HUES64 (cell line): ENCODE measurements around the gene IL2RA.

Source experiments
- H3K27ac ChIP-seq: 2 replicates; pipeline ENCODE4 v1.7.0; 2013; ENCODE audit warnings: low read depth, low read length, inconsistent platforms
- H3K27me3 ChIP-seq: 2 replicates; pipeline ENCODE4 v1.6.1; 2013; ENCODE audit warnings: mild to moderate bottlenecking, low read length; ENCODE audit not compliant: insufficient read depth
- H3K36me3 ChIP-seq: 2 replicates; pipeline ENCODE4 v1.6.1; 2013; ENCODE audit warnings: mild to moderate bottlenecking, low read length; ENCODE audit not compliant: insufficient read depth
- H3K4me1 ChIP-seq: 2 replicates; pipeline ENCODE4 v1.6.1; 2013; ENCODE audit warnings: mild to moderate bottlenecking, low read length, moderate library complexity; ENCODE audit not compliant: insufficient read depth
- H3K4me3 ChIP-seq: 2 replicates; pipeline ENCODE4 v1.5.1; 2013; ENCODE audit warnings: mild to moderate bottlenecking, low read length, moderate library complexity
- H3K9ac ChIP-seq: 2 replicates; pipeline ENCODE4 v1.6.1; 2013; ENCODE audit warnings: mild to moderate bottlenecking, low read depth, low read length
- H3K9me3 ChIP-seq: 2 replicates; pipeline ENCODE4 v1.6.1; 2013; ENCODE audit warnings: low read depth, low read length; ENCODE audit not compliant: insufficient read depth
- WGBS: fragments of 150-250, 120-280 bp; methylation state at CpG from one replicate; pipeline ENCODE4 v1.1.7; 2013; ENCODE audit warnings: missing lambda C conversion rate; 5-methylcytosine and 5-hydroxymethylcytosine counted together

The IL2RA gene

GRCh38 chr10:6034371-6034770 lies 27.8 kb downstream of the IL2RA start:
- Histone ChIP-seq H3K9ac (no peak overlapping the region), H3K9me3 (peaks cover 18% of the 10 kb centered on the region; the same call in 1 of the 2 replicates), H3K27ac (no peak overlapping the region), H3K4me3 (no peak overlapping the region), H3K27me3 (no peaks in the 10 kb centered on the region), H3K4me1 (no peaks in the 10 kb centered on the region), H3K36me3 (no peaks in the 10 kb centered on the region)
- 71% methylated on average over 1 of the region's 1 CpG for WGBS

- H3K4me1 ChIP-seq: no peaks in the 10 kb centered on the region
- H3K27ac ChIP-seq: no peak overlapping the region
- no peak overlapping the region for H3K9ac ChIP-seq
- no peaks in the 10 kb centered on the region for H3K36me3 ChIP-seq
- peaks cover 18% of the 10 kb centered on the region; the same call in 1 of the 2 replicates for H3K9me3 ChIP-seq
- H3K4me3 ChIP-seq: no peak overlapping the region
- WGBS: 96% methylated on average over 3 of the region's 3 CpGs
- no peaks in the 10 kb centered on the region for H3K27me3 ChIP-seq
Measured at GRCh38 chr10:6033954-6034353, 28.2 kb downstream of the IL2RA start.

DNA sequence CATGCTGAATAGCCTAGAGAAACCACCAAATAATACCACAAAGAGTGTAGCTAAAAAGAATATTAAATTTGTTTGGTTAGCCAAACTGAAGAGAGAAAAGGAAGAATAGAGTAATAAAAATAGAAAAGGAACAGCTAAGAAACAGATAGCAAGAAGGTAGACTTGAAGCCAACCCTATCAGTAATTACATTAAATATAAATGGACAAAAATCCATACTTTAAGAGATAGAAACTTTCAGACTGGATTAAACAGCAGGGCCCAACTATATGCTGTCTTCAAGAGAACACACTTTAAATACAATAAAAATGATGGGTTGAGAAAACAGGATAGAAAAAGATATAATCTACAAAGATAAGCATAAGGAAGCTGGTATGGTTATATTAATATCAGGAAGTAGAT lies 31.2 kb downstream of the IL2RA start:
- Histone ChIP-seq H3K36me3 (no peaks in the 10 kb centered on the region), H3K27ac (no peak overlapping the region), H3K9ac (no peak overlapping the region), H3K9me3 (peaks cover 18% of the 10 kb centered on the region; the same call in 1 of the 2 replicates), H3K27me3 (no peaks in the 10 kb centered on the region), H3K4me1 (no peaks in the 10 kb centered on the region), H3K4me3 (no peak overlapping the region)

DNA sequence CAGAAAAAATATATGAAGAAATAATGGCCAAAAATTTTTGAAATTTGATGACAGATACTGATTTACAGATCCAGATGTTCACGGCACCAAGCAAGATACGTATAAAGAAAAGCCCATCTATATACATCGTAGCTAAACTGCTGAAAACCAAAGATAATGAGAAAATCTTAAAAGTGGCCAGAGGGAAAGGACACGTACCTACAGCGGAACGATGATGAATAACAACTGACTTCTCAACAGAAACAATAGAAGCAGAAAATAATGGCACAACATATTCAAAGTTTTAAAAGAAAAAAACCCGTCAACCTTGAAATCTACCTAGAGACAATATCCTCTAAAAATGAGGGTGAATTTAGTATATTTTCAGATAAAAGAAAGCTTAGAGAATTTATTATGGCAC lies 31.9 kb downstream of the IL2RA start:
- no peaks in the 10 kb centered on the region for H3K4me1 ChIP-seq
- no peak overlapping the region for H3K9ac ChIP-seq
- 93% methylated on average over 6 of the region's 7 CpGs for WGBS
- H3K27me3 ChIP-seq: no peaks in the 10 kb centered on the region
- H3K9me3 ChIP-seq: peaks cover 18% of the 10 kb centered on the region; the same call in 1 of the 2 replicates
- no peak overlapping the region for H3K4me3 ChIP-seq
- H3K27ac ChIP-seq: no peak overlapping the region
- no peaks in the 10 kb centered on the region for H3K36me3 ChIP-seq

DNA sequence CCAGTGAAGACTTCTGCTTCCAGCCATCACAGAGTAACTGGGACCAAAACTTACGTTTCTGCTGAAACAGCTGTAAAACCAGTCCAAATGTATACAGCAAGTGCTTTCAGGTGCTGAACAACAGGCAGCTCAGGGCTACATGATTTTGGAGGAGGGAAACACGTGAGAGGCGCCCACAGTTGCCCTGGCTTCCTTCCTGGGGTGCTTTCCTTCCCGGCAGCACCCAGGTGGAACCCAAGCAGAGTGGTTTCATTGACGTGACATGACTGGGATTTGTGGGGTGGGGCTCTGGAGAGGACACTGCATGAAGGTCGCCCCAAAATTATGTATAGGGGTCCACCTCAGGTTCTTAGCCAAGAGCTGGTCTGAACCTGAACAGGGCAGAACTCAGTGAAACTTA lies 34.2 kb downstream of the IL2RA start:
- Histone ChIP-seq H3K4me3 (no peak overlapping the region), H3K9ac (no peak overlapping the region), H3K27me3 (no peaks in the 10 kb centered on the region), H3K4me1 (no peaks in the 10 kb centered on the region), H3K36me3 (no peaks in the 10 kb centered on the region), H3K9me3 (peaks cover 18% of the 10 kb centered on the region; the same call in 1 of the 2 replicates), H3K27ac (no peak overlapping the region)
- 89% methylated on average over 6 of the region's 6 CpGs for WGBS

GRCh38 chr10:6025683-6026255 lies 36.4 kb downstream of the IL2RA start:
- H3K9me3 ChIP-seq: peaks cover 9% of the 10 kb centered on the region; the same call in 1 of the 2 replicates
- no peak overlapping the region for H3K9ac ChIP-seq
- no peak overlapping the region for H3K27ac ChIP-seq
- no peaks in the 10 kb centered on the region for H3K36me3 ChIP-seq
- H3K27me3 ChIP-seq: no peaks in the 10 kb centered on the region
- no peak overlapping the region for H3K4me3 ChIP-seq
- no peaks in the 10 kb centered on the region for H3K4me1 ChIP-seq
- WGBS: 95% methylated on average over 6 of the region's 6 CpGs

DNA sequence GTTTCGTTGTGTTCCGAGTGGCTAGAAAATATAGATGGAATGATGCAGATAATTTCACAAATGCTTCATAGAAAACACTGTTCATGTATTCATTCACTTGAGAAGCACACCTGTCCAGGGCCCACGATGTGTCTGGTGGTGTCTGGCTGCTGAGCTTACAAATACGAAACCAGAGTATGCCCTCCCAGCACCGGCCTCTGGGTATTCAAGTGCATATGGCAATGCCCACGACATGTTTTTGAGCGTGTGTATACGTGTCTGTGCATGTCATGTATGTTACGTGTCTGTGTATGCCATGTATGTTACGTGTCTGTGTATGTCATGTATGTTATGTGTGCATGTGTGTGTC lies 37.9 kb downstream of the IL2RA start:
- H3K9ac ChIP-seq: no peak overlapping the region
- H3K27ac ChIP-seq: no peak overlapping the region
- H3K36me3 ChIP-seq: no peaks in the 10 kb centered on the region
- no peaks in the 10 kb centered on the region for H3K4me1 ChIP-seq
- H3K9me3 ChIP-seq: no peaks in the 10 kb centered on the region
- no peaks in the 10 kb centered on the region for H3K27me3 ChIP-seq
- H3K4me3 ChIP-seq: no peak overlapping the region
- WGBS: 94% methylated on average over 8 of the region's 10 CpGs

DNA sequence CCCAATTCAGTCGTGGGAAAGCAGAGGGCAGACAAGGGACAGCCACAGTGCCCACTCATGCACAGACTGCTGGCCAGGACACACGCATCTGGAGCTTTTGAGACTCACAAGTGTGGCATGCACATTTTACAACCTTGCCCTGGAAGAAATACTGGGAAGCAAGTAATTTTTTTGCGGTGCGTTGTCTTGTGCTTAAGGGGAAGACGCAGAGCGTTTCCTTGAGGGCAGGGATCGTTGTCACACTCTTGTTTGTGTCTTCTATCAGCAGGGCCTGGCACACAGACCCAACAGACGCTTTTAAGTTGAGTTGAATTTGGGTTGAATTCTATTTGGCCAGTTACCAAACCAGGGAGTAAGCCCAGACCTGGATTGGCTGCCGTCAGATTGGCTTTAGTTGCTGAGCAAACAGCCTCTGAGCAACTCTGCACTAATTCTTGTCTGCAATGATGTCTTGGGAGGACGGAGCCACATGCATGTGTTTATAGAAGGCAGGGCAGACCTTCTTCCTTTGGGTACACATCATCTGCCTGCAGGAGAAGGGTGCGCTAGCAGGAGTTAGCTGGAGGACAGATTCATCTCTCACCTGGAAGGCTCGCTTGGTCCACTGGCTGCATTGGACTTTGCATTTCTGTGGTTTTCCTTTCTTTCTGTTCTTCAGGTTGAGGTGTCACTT lies 38.4 kb downstream of the IL2RA start:
- no peaks in the 10 kb centered on the region for H3K9me3 ChIP-seq
- H3K36me3 ChIP-seq: no peaks in the 10 kb centered on the region
- no peaks in the 10 kb centered on the region for H3K27me3 ChIP-seq
- WGBS: 85% methylated on average over 12 of the region's 12 CpGs
- H3K9ac ChIP-seq: no peak overlapping the region
- H3K4me3 ChIP-seq: no peak overlapping the region
- no peak overlapping the region for H3K27ac ChIP-seq
- H3K4me1 ChIP-seq: no peaks in the 10 kb centered on the region

DNA sequence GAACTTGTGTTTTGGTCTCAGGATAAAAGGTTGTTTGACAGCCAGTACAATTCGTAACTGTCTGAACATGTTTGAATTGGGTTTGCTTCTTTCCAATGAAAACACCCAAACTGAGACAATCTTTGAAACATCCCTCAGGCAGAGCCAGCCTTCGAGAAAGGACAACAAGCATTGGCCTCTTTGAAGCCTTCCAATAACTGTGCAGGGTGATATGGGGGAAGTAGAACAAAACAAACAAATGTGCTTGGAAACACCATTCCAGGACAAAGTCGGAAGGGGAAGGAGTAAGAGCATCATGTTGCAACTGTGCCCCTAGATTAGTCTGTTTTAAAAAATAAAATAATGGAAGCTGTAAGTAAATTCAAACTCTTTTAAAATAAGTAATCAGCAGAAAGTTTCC lies 39.5 kb downstream of the IL2RA start:
- H3K4me3 ChIP-seq: no peak overlapping the region
- H3K27ac ChIP-seq: no peak overlapping the region
- H3K9ac ChIP-seq: no peak overlapping the region
- H3K27me3 ChIP-seq: no peaks in the 10 kb centered on the region
- H3K4me1 ChIP-seq: no peaks in the 10 kb centered on the region
- WGBS: 90% methylated on average over 3 of the region's 3 CpGs
- H3K9me3 ChIP-seq: no peaks in the 10 kb centered on the region
- no peaks in the 10 kb centered on the region for H3K36me3 ChIP-seq

- no peaks in the 10 kb centered on the region for H3K27me3 ChIP-seq
- WGBS: 97% methylated on average over 9 of the region's 9 CpGs
- H3K9ac ChIP-seq: no peak overlapping the region
- no peaks in the 10 kb centered on the region for H3K9me3 ChIP-seq
- H3K27ac ChIP-seq: no peak overlapping the region
- H3K4me1 ChIP-seq: no peaks in the 10 kb centered on the region
- H3K4me3 ChIP-seq: no peak overlapping the region
- no peaks in the 10 kb centered on the region for H3K36me3 ChIP-seq
Measured at GRCh38 chr10:6020826-6021225, 41.3 kb downstream of the IL2RA start.

DNA sequence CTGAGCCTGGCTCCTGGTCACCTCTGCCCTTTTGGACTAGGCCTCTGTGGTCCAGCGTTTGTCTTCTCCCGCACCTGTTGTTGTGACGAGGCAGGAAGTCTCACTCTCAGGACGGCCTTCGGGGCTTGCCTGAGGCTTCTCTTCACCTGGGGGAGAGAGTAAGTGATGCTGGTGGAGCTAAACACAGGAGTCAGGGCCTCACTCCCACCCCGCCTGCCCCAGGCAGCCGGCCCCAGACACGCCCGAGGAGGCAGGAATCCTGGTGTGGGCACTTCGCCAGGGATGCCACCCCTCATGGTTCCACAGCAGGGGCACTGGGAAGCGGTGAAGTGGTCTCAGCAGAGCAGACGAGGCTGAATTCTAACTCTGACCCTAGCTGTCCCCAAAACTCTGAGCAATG lies 42.4 kb downstream of the IL2RA start:
- no peaks in the 10 kb centered on the region for H3K27me3 ChIP-seq
- H3K9me3 ChIP-seq: no peaks in the 10 kb centered on the region
- H3K9ac ChIP-seq: no peak overlapping the region

More for the DNA sequence above, 42.4 kb downstream of the IL2RA start:
- Histone ChIP-seq H3K27ac (no peak overlapping the region), H3K4me1 (no peaks in the 10 kb centered on the region), H3K4me3 (no peak overlapping the region), H3K36me3 (no peaks in the 10 kb centered on the region)
- WGBS: 88% methylated on average over 12 of the region's 12 CpGs
